Neural progenitor cell (in vitro differentiated cells): ENCODE measurements around the gene TAF6.

Experiments used
- EZH2 ChIP-seq: fragments of 200-600 bp; sonication (generic); IDR thresholded peaks from 2 replicates; pipeline ENCODE4 v1.6.1; 2017; ENCODE audit warnings: antibody characterized with exemption, mild to moderate bottlenecking, moderate library complexity
- TF ChIP-seq, protein P1 (sequence below): fragments of 200-600 bp; sonication (generic); IDR thresholded peaks from 2 replicates; pipeline ENCODE4 v1.5.1; 2017; ENCODE audit warnings: antibody characterized with exemption, mild to moderate bottlenecking

DNA sequence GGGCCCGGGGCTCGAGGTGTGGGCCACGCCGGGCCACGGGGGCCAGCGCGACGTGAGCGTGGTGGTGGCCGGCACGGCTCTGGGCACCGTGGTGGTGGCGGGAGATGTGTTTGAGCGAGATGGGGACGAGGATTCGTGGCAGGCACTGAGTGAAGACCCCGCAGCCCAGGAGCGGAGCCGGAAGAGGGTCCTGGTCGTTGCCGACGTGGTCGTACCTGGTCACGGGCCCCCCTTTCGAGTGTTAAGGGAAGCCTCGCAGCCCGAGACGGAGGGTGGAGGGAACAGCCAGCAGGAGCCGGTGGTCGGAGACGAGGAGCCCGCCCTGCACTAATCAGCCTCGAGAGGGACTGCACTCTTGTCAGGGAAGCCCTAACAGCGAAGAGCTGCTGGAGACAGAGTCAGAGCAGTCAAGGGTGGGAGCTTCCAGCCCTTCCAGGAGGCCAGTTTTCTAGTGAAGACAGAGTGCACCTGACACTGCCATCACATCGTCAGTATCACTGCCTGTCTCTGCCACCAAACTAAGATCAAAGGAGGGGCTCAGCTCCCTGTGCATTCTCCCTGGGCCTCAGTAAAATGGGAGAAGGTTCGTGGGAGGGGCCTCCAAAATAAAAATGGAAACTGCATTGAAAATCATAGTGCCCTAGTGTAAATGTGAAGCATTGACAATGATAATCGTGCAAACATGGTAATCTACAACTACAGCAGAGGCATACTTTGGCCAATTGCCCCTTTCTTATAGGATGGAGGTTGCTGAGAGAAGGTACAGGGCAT, 8.9 kb upstream of the TAF6 start:
- TF ChIP-seq, protein P1, sequence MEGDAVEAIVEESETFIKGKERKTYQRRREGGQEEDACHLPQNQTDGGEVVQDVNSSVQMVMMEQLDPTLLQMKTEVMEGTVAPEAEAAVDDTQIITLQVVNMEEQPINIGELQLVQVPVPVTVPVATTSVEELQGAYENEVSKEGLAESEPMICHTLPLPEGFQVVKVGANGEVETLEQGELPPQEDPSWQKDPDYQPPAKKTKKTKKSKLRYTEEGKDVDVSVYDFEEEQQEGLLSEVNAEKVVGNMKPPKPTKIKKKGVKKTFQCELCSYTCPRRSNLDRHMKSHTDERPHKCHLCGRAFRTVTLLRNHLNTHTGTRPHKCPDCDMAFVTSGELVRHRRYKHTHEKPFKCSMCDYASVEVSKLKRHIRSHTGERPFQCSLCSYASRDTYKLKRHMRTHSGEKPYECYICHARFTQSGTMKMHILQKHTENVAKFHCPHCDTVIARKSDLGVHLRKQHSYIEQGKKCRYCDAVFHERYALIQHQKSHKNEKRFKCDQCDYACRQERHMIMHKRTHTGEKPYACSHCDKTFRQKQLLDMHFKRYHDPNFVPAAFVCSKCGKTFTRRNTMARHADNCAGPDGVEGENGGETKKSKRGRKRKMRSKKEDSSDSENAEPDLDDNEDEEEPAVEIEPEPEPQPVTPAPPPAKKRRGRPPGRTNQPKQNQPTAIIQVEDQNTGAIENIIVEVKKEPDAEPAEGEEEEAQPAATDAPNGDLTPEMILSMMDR, result no peak
- no peak for TF ChIP-seq EZH2
